Measurements from ENCODE around the gene SCAND1. TPM values are rescaled to one million over a fixed set of nuclear protein-coding genes. Genes with fewer than 3 reads are reported as not detected.

Gene SCAND1
- total RNA-seq, 4 donors from 2014 or later = 61.1 to 133 (median 83.4) TPM

- peak; percentile 64 to 83 (median 72) for TF ChIP-seq CTCF (IDR thresholded peaks at IDR 0.05)
- no peak for TF ChIP-seq POLR2A (IDR thresholded peaks at IDR 0.05)
- Histone ChIP-seq H3K9me3 (no peaks in the 10 kb centered on the region), H3K4me3 (no peak overlapping the region), H3K27me3 (no peaks in the 10 kb centered on the region), H3K36me3 (no peaks in the 10 kb centered on the region), H3K27ac (no peak overlapping the region), H3K4me1 (no peaks in the 10 kb centered on the region)
- DNase-seq = peak in 2 of 3 donors; percentile 37 to 71
Observed at GRCh38 chr20:35992713-35993335, 38.5 kb upstream of the SCAND1 start.

DNA sequence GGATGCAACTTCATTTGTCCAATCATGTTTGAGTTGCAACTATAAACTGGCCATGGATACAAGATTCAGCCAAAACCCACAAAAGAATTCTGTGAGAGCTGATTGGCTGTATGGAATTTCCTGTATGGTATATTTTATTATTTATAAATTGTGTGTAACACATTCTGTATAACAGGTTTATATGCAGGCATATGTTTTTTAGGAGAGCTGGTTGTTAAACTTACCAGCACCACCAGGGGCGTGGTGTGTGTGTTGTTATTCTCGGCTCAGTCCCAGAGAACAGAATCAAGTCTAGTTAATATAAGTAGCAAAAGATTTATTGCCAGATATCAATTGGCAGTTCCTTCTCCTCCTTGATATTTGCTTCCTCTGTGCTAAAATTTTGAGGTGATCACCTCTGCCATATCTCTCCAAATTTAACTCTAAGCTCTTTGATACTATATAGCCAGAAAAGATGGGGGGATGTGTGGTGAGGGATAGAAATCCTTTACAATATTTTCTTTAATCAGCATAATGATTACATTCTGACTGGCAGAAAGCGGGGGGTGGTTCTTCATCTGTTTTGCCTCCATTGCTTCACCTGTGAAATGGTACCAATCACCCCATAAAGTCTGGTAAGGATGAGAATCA lies 37.0 kb upstream of the SCAND1 start:
- DNase-seq = no peak
- TF ChIP-seq POLR2A (IDR thresholded peaks at IDR 0.05) = no peak
- TF ChIP-seq CTCF (IDR thresholded peaks at IDR 0.05) = peak in 4 of 6 experiments; percentile 25 to 45 (median 40)

DNA sequence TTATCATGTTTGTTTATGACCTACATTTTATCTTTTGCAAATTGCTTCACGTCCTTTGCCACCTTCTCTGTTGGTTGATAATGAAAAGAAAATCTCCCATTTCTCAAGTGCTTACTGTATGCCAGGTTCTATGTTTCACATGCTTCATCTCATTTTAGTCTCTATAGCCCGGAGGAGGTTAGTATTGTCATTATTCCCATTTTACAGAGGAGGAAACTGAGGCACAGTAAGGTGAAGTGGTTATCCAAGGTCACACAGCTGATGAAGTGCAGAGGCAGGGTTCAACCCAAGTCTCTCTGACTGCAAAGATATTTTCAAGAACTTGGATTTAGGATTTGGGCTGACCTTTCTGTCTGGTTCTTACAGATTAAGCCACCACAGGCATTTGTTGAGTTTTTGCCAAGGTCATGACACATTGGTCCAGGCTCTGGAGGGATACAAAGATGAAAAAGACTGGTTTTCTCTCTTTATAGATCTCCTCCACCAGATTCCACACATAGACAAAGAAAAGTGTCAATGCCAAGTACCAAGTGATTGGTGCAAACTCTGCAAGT lies 34.7 kb upstream of the SCAND1 start:
- no peaks in the 10 kb centered on the region for H3K36me3 ChIP-seq
- H3K27ac ChIP-seq = no peak overlapping the region
- no peak for DNase-seq
- TF ChIP-seq POLR2A (IDR thresholded peaks at IDR 0.05) (no peak), CTCF (IDR thresholded peaks at IDR 0.05) (no peak)
- H3K9me3 ChIP-seq = no peaks in the 10 kb centered on the region
- no peaks in the 10 kb centered on the region for H3K4me1 ChIP-seq
- H3K27me3 ChIP-seq = no peaks in the 10 kb centered on the region
- no peak overlapping the region for H3K4me3 ChIP-seq

More for the DNA sequence above, 37.0 kb upstream of the SCAND1 start:
- Histone ChIP-seq H3K27ac (no peak overlapping the region), H3K36me3 (no peaks in the 10 kb centered on the region), H3K4me1 (no peaks in the 10 kb centered on the region), H3K9me3 (no peaks in the 10 kb centered on the region), H3K27me3 (no peaks in the 10 kb centered on the region), H3K4me3 (no peak overlapping the region)

GRCh38 chr20:35985806-35986205 lies 31.5 kb upstream of the SCAND1 start:
- no peak for TF ChIP-seq POLR2A (IDR thresholded peaks at IDR 0.05)
- TF ChIP-seq CTCF (IDR thresholded peaks at IDR 0.05) = no peak
- no peak overlapping the region for H3K4me3 ChIP-seq
- DNase-seq = no peak
- H3K27ac ChIP-seq = no peak overlapping the region
- H3K4me1 ChIP-seq = no peaks in the 10 kb centered on the region
- no peaks in the 10 kb centered on the region for H3K9me3 ChIP-seq
- H3K36me3 ChIP-seq = no peaks in the 10 kb centered on the region
- H3K27me3 ChIP-seq = no peaks in the 10 kb centered on the region

DNA sequence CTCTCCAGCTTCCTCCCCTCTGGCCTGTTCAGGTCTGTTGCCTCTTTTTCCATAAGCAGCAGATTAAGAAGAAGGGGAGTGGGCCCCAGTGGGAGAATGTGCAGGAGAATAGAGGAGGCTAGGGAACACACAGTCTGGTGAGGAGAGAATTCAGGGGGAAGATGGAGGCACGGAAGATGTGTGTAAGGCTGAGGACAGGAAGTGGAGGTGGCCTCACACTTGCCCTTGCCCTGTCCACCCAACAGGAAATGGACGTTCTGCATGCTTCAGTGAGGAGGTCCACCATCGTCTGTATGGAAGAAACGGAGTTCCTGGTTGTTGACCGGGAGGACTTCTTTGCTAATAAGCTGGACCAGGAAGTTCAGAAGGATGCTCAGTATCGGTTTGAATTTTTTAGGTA lies 30.1 kb upstream of the SCAND1 start:
- H3K9me3 ChIP-seq = no peaks in the 10 kb centered on the region
- no peaks in the 10 kb centered on the region for H3K4me1 ChIP-seq
- H3K27me3 ChIP-seq = no peaks in the 10 kb centered on the region
- no peak for DNase-seq
- H3K36me3 ChIP-seq = no peaks in the 10 kb centered on the region
- H3K27ac ChIP-seq = no peak overlapping the region
- H3K4me3 ChIP-seq = no peak overlapping the region
- TF ChIP-seq POLR2A (IDR thresholded peaks at IDR 0.05) (no peak), CTCF (IDR thresholded peaks at IDR 0.05) (no peak)

All from Peyer's patch (tissue), 4 donors.